ENCODE measurements around the gene HRCT1. TPM values are rescaled to one million over a fixed set of nuclear protein-coding genes. Genes with fewer than 3 reads are reported as not detected.

HRCT1 gene
- total RNA-seq, 2 donors from 2014 or later, result 43.1 to 65.0 TPM

- no peaks in the 10 kb centered on the region for H3K27me3 ChIP-seq
- no peak overlapping the region for H3K4me3 ChIP-seq
- DNase-seq, result peak; percentile 80
- peak overlapping the region; percentile 28 to 69 for H3K9ac ChIP-seq (ENCODE audit: low read depth in 2 of 2, low read length in 2 of 2)
- H3K4me1 ChIP-seq, result peaks cover 29% of the 10 kb centered on the region
- H3K27ac ChIP-seq, result peak overlapping the region; percentile 91
- no peaks in the 10 kb centered on the region for H3K36me3 ChIP-seq
- TF ChIP-seq, protein P1, sequence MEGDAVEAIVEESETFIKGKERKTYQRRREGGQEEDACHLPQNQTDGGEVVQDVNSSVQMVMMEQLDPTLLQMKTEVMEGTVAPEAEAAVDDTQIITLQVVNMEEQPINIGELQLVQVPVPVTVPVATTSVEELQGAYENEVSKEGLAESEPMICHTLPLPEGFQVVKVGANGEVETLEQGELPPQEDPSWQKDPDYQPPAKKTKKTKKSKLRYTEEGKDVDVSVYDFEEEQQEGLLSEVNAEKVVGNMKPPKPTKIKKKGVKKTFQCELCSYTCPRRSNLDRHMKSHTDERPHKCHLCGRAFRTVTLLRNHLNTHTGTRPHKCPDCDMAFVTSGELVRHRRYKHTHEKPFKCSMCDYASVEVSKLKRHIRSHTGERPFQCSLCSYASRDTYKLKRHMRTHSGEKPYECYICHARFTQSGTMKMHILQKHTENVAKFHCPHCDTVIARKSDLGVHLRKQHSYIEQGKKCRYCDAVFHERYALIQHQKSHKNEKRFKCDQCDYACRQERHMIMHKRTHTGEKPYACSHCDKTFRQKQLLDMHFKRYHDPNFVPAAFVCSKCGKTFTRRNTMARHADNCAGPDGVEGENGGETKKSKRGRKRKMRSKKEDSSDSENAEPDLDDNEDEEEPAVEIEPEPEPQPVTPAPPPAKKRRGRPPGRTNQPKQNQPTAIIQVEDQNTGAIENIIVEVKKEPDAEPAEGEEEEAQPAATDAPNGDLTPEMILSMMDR (IDR thresholded peaks at IDR 0.05), result no peak
- no peaks in the 10 kb centered on the region for H3K9me3 ChIP-seq
- intact Hi-C loops (cut with DNase I), result no loop called here
Measured at GRCh38 chr9:35914301-35914807, 8.4 kb downstream of the HRCT1 start.

DNA sequence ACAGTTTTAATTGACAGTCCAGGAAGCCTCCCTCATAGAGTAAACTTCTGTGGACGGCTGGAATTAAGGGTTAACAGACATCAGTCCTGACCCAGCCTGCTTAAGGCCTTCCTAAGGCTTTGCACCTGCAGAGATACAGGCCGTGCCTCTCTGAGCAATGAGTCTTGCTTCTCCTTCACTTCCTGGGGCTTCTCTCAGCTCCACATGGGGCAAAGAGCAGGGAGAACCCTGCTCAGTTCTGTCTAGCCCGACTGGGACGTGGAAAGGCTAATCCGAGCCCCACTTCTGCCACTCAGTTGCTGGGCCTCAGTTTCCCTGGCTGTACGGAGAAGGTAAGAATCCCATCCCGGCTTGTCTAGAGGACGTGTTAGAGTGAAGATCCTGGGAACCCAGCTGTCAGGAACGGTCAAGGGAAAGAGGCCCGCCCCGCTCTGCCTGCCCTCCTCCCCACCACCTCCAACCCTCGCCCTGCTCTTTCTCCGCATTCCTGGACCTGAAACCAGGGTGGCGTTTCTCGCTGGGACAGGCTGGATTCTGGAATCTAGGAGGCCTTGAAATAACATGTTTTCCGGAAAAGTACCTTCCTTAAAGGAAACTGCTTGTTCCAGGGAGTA, 9.8 kb downstream of the HRCT1 start:
- intact Hi-C loops (cut with DNase I), result no loop called here
- no peaks in the 10 kb centered on the region for H3K36me3 ChIP-seq
- DNase-seq, result no peak
- peak overlapping the region; percentile 52 to 86 for H3K9ac ChIP-seq (ENCODE audit: low read depth in 2 of 2, low read length in 2 of 2)
- no peaks in the 10 kb centered on the region for H3K9me3 ChIP-seq
- H3K4me1 ChIP-seq, result peaks cover 16% of the 10 kb centered on the region
- H3K27me3 ChIP-seq, result no peaks in the 10 kb centered on the region
- H3K27ac ChIP-seq, result peak overlapping the region; percentile 91
- no peak overlapping the region for H3K4me3 ChIP-seq
- TF ChIP-seq, protein P1 (IDR thresholded peaks at IDR 0.05), result no peak

- Histone ChIP-seq H3K27ac (peak overlapping the region; percentile 91), H3K36me3 (no peaks in the 10 kb centered on the region), H3K4me1 (peaks cover 16% of the 10 kb centered on the region), H3K4me3 (no peak overlapping the region), H3K9me3 (no peaks in the 10 kb centered on the region), H3K27me3 (no peaks in the 10 kb centered on the region), H3K9ac (ENCODE audit: low read depth in 2 of 2, low read length in 2 of 2) (peak overlapping the region; percentile 19 to 75)
- no peak for DNase-seq
- intact Hi-C loops (cut with DNase I), result no loop called here
- TF ChIP-seq, protein P1 (IDR thresholded peaks at IDR 0.05), result no peak
Measured at GRCh38 chr9:35917261-35917660, 11.3 kb downstream of the HRCT1 start.

GRCh38 chr9:35918780-35919179, 12.8 kb downstream of the HRCT1 start:
- Histone ChIP-seq H3K27me3 (no peaks in the 10 kb centered on the region), H3K9me3 (no peaks in the 10 kb centered on the region), H3K4me3 (no peak overlapping the region), H3K27ac (peak overlapping the region; percentile 91), H3K4me1 (peaks cover 20% of the 10 kb centered on the region), H3K36me3 (no peaks in the 10 kb centered on the region), H3K9ac (ENCODE audit: low read depth in 2 of 2, low read length in 2 of 2) (peak overlapping the region in 1 of 2 donors; percentile 52)
- DNase-seq, result no peak
- intact Hi-C loops (cut with DNase I), result no loop called here
- TF ChIP-seq, protein P1 (IDR thresholded peaks at IDR 0.05), result no peak

- H3K27ac ChIP-seq, result peak overlapping the region; percentile 91
- no peaks in the 10 kb centered on the region for H3K27me3 ChIP-seq
- peaks cover 26% of the 10 kb centered on the region for H3K4me1 ChIP-seq
- TF ChIP-seq, protein P1 (IDR thresholded peaks at IDR 0.05), result no peak
- no peak for DNase-seq
- no peaks in the 10 kb centered on the region for H3K36me3 ChIP-seq
- intact Hi-C loops (cut with DNase I), result no loop called here
- H3K4me3 ChIP-seq, result no peak overlapping the region
- no peaks in the 10 kb centered on the region for H3K9me3 ChIP-seq
- peak overlapping the region; percentile 16 to 52 for H3K9ac ChIP-seq (ENCODE audit: low read depth in 2 of 2, low read length in 2 of 2)
Measured at GRCh38 chr9:35919212-35920008, 13.4 kb downstream of the HRCT1 start.

All from colonic mucosa (tissue), 4 donors.